ENCODE measurements around the gene VARS1. TPM values are rescaled to one million over a fixed set of nuclear protein-coding genes. Genes with fewer than 3 reads are reported as not detected.

VARS1 gene
- total and polyA plus RNA-seq, 2 donors (not counting 1 experiment from before 2014, with no cell fraction given) = 16.0 to 53.5 TPM

DNA sequence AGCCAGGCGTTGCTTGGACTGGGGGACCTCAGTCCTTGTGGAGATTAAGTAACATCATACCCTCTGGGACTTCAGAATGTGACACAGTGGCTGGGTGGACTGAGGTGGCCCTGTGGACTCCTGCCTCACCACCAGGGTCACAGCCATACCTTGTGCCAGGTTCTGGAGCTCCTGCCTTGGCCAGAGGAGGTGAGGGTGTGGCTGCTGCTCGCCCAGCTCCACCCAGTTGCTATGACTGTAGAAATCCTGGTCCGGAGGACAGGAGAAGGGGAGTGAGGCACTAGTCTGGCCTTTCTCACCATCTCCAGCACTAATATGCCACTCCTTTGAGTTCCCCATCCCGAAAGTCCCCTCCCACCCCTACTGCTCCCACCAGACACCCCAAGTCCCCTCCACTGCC, 20.4 kb downstream of the VARS1 start:
- Histone ChIP-seq H4K20me1 (ENCODE audit: control insufficient read depth, extremely low read depth, insufficient read depth, low read length) (no peaks in the 10 kb centered on the region), H2AFZ (ENCODE audit: low read length) (no peak overlapping the region), H3K4me2 (ENCODE audit: extremely low read depth, insufficient read depth, low read length) (no peak overlapping the region), H3K4me3 (replicated peaks in 1 of 4; ENCODE audit: control extremely low read depth in 1 of 4, insufficient read depth in 1 of 4, low read depth in 3 of 4, low read length in 4 of 4) (no peak overlapping the region), H3K36me3 (ENCODE audit: control insufficient read depth, insufficient read depth, low read length) (peaks cover 6% of the 10 kb centered on the region), H3K27ac (ENCODE audit: insufficient read depth, low read length) (no peak overlapping the region), H3K79me2 (ENCODE audit: control insufficient read depth, insufficient read depth, low read length) (no peaks in the 10 kb centered on the region), H3K4me1 (ENCODE audit: control insufficient read depth, extremely low read depth, insufficient read depth, low read length) (peaks cover 7% of the 10 kb centered on the region), H3K9me3 (ENCODE audit: control insufficient read depth, insufficient read depth, low read depth, low read length) (no peaks in the 10 kb centered on the region), H3K27me3 (ENCODE audit: control insufficient read depth, insufficient read depth, low read length) (no peaks in the 10 kb centered on the region), H3K9ac (ENCODE audit: insufficient read depth, low read length) (no peak overlapping the region)
- no peak for DNase-seq (ENCODE audit: low read depth in 2 of 2)
- TF ChIP-seq EZH2 (IDR thresholded peaks at IDR 0.05; ENCODE audit: low read length, missing control alignments) = no peak
- TF ChIP-seq, protein P1, sequence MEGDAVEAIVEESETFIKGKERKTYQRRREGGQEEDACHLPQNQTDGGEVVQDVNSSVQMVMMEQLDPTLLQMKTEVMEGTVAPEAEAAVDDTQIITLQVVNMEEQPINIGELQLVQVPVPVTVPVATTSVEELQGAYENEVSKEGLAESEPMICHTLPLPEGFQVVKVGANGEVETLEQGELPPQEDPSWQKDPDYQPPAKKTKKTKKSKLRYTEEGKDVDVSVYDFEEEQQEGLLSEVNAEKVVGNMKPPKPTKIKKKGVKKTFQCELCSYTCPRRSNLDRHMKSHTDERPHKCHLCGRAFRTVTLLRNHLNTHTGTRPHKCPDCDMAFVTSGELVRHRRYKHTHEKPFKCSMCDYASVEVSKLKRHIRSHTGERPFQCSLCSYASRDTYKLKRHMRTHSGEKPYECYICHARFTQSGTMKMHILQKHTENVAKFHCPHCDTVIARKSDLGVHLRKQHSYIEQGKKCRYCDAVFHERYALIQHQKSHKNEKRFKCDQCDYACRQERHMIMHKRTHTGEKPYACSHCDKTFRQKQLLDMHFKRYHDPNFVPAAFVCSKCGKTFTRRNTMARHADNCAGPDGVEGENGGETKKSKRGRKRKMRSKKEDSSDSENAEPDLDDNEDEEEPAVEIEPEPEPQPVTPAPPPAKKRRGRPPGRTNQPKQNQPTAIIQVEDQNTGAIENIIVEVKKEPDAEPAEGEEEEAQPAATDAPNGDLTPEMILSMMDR (conservative IDR thresholded peaks at IDR 0.05 in 1 of 2, IDR thresholded peaks at IDR 0.05 in 1 of 2; ENCODE audit: low read depth in 1 of 2, low read length in 2 of 2) = no peak

GRCh38 chr6:31771992-31772358, 23.6 kb downstream of the VARS1 start:
- no peaks in the 10 kb centered on the region for H4K20me1 ChIP-seq (ENCODE audit: control insufficient read depth, extremely low read depth, insufficient read depth, low read length)
- H3K79me2 ChIP-seq (ENCODE audit: control insufficient read depth, insufficient read depth, low read length) = no peaks in the 10 kb centered on the region
- H3K27me3 ChIP-seq (ENCODE audit: control insufficient read depth, insufficient read depth, low read length) = no peaks in the 10 kb centered on the region
- H3K27ac ChIP-seq (ENCODE audit: insufficient read depth, low read length) = no peak overlapping the region
- no peaks in the 10 kb centered on the region for H3K9me3 ChIP-seq (ENCODE audit: control insufficient read depth, insufficient read depth, low read depth, low read length)
- H3K4me3 ChIP-seq (replicated peaks in 1 of 4; ENCODE audit: control extremely low read depth in 1 of 4, insufficient read depth in 1 of 4, low read depth in 3 of 4, low read length in 4 of 4) = no peak overlapping the region
- peak; percentile 40 to 61 for DNase-seq (ENCODE audit: low read depth in 2 of 2)
- no peaks in the 10 kb centered on the region for H3K36me3 ChIP-seq (ENCODE audit: control insufficient read depth, insufficient read depth, low read length)
- H3K4me1 ChIP-seq (ENCODE audit: control insufficient read depth, extremely low read depth, insufficient read depth, low read length) = peaks cover 3% of the 10 kb centered on the region
- H2AFZ ChIP-seq (ENCODE audit: low read length) = no peak overlapping the region
- no peak for TF ChIP-seq EZH2 (IDR thresholded peaks at IDR 0.05; ENCODE audit: low read length, missing control alignments)
- H3K9ac ChIP-seq (ENCODE audit: insufficient read depth, low read length) = no peak overlapping the region
- no peak overlapping the region for H3K4me2 ChIP-seq (ENCODE audit: extremely low read depth, insufficient read depth, low read length)

DNA sequence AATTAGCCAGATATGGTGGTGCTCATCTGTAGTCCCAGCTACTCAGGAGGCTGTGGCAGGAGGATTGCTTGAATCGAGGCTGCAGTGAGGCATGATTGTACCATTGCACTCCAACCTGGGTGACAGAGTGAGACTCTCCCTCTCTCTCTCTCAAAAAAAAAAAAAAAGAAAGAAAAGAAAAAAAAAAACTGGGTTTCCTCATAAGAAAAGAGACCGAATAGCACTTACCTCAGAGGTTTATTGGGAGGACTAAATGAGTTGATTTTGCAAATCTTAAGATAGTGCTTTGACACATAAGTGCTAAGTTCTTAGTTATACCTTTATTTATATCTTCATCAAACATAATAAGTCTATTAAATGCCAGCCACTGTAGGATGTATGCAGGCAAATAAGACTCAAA, 24.7 kb downstream of the VARS1 start:
- Histone ChIP-seq H3K36me3 (ENCODE audit: control insufficient read depth, insufficient read depth, low read length) (no peaks in the 10 kb centered on the region), H3K4me1 (ENCODE audit: control insufficient read depth, extremely low read depth, insufficient read depth, low read length) (no peaks in the 10 kb centered on the region), H4K20me1 (ENCODE audit: control insufficient read depth, extremely low read depth, insufficient read depth, low read length) (no peaks in the 10 kb centered on the region), H3K9me3 (ENCODE audit: control insufficient read depth, insufficient read depth, low read depth, low read length) (no peaks in the 10 kb centered on the region), H3K79me2 (ENCODE audit: control insufficient read depth, insufficient read depth, low read length) (no peaks in the 10 kb centered on the region), H3K27me3 (ENCODE audit: control insufficient read depth, insufficient read depth, low read length) (no peaks in the 10 kb centered on the region), H3K27ac (ENCODE audit: insufficient read depth, low read length) (no peak overlapping the region), H2AFZ (ENCODE audit: low read length) (no peak overlapping the region), H3K4me3 (replicated peaks in 1 of 4; ENCODE audit: control extremely low read depth in 1 of 4, insufficient read depth in 1 of 4, low read depth in 3 of 4, low read length in 4 of 4) (no peak overlapping the region), H3K9ac (ENCODE audit: insufficient read depth, low read length) (no peak overlapping the region), H3K4me2 (ENCODE audit: extremely low read depth, insufficient read depth, low read length) (no peak overlapping the region)
- no peak for TF ChIP-seq EZH2 (IDR thresholded peaks at IDR 0.05; ENCODE audit: low read length, missing control alignments)
- TF ChIP-seq, protein P1 (conservative IDR thresholded peaks at IDR 0.05 in 1 of 2, IDR thresholded peaks at IDR 0.05 in 1 of 2; ENCODE audit: low read depth in 1 of 2, low read length in 2 of 2) = no peak
- DNase-seq (ENCODE audit: low read depth in 2 of 2) = no peak
